ENCODE data around the gene HLA-DQB2.
"Not testable (repeated sequence)": the region's sequence is repeated elsewhere in the genome, so short reads cannot be mapped to it uniquely, and the experiment has no call there.

HLA-DQB2 gene

GRCh38 chr6:32763421-32763820 is at the start of gene HLA-DQB2:
HLA-DQB2 (minus strand) TSS chr6:32763532; CDS start chr6:32763470, 62 bp downstream.
- DNase-seq: no peak

- no peak for DNase-seq
Measured at GRCh38 chr6:32809171-32809570, 45.8 kb upstream of the HLA-DQB2 start.

GRCh38 chr6:32807020-32807580 is 43.8 kb upstream of the HLA-DQB2 start:
- no peak for DNase-seq

- DNase-seq: not testable (repeated sequence)
Measured at GRCh38 chr6:32805404-32805803, 42.1 kb upstream of the HLA-DQB2 start.

GRCh38 chr6:32803416-32803815 is 40.1 kb upstream of the HLA-DQB2 start:
- DNase-seq: no peak

GRCh38 chr6:32799740-32800139 is 36.4 kb upstream of the HLA-DQB2 start:
- DNase-seq: no peak

- no peak for DNase-seq
Measured at GRCh38 chr6:32799168-32799567, 35.8 kb upstream of the HLA-DQB2 start.

- peak; percentile 80 for DNase-seq
Measured at GRCh38 chr6:32796848-32797776, 33.8 kb upstream of the HLA-DQB2 start.

- no peak for DNase-seq
Measured at GRCh38 chr6:32794510-32794909, 31.2 kb upstream of the HLA-DQB2 start.

- DNase-seq: no peak
Measured at GRCh38 chr6:32792901-32793435, 29.6 kb upstream of the HLA-DQB2 start.

GRCh38 chr6:32790306-32790705 is 27.0 kb upstream of the HLA-DQB2 start:
- DNase-seq: no peak

- peak; percentile 43 for DNase-seq
Measured at GRCh38 chr6:32785781-32786533, 22.6 kb upstream of the HLA-DQB2 start.

- not testable (repeated sequence) for DNase-seq
Measured at GRCh38 chr6:32782923-32783322, 19.6 kb upstream of the HLA-DQB2 start.

GRCh38 chr6:32779036-32779435 is 15.7 kb upstream of the HLA-DQB2 start:
- no peak for DNase-seq

GRCh38 chr6:32775071-32775470 is 11.7 kb upstream of the HLA-DQB2 start:
- no peak for DNase-seq

GRCh38 chr6:32774426-32774825 is 11.1 kb upstream of the HLA-DQB2 start:
- no peak for DNase-seq

GRCh38 chr6:32772656-32773055 is 9.3 kb upstream of the HLA-DQB2 start:
- no peak for DNase-seq

- DNase-seq: no peak
Measured at GRCh38 chr6:32764048-32764447, 716 bp upstream of the HLA-DQB2 start.

- DNase-seq: no peak
Measured at GRCh38 chr6:32761548-32761947, 1.8 kb downstream of the HLA-DQB2 start.

- DNase-seq: no peak
Measured at GRCh38 chr6:32761072-32761471, 2.3 kb downstream of the HLA-DQB2 start.

- no peak for DNase-seq
Measured at GRCh38 chr6:32759669-32760068, 3.7 kb downstream of the HLA-DQB2 start.

GRCh38 chr6:32752580-32752979 is 10.8 kb downstream of the HLA-DQB2 start:
- DNase-seq: no peak

- not testable (repeated sequence) for DNase-seq
Measured at GRCh38 chr6:32745649-32746048, 17.7 kb downstream of the HLA-DQB2 start.

Data from femur (tissue), 1 donor.